Esophagus mucosa (tissue), 1 donor: ENCODE results near the gene RAB36. TPM values are rescaled to one million over a fixed set of nuclear protein-coding genes. Genes with fewer than 3 reads are reported as not detected.

Experiments used
- ATAC-seq: fragments of 200-7000 bp; cut with Tn5 transposase; one replicate; pipeline ENCODE4 v1.9.1; 2020
- total RNA-seq: library from RNA; stranded (reverse); gene quantifications from one replicate; pipeline ENCODE4 v1.2.4, GENCODE V29; 2023
- donor health status: DM: yes; HTN: yes; CAD: no.

RAB36 gene
- total RNA-seq, 1 donor from 2014 or later = 4.1 TPM

DNA sequence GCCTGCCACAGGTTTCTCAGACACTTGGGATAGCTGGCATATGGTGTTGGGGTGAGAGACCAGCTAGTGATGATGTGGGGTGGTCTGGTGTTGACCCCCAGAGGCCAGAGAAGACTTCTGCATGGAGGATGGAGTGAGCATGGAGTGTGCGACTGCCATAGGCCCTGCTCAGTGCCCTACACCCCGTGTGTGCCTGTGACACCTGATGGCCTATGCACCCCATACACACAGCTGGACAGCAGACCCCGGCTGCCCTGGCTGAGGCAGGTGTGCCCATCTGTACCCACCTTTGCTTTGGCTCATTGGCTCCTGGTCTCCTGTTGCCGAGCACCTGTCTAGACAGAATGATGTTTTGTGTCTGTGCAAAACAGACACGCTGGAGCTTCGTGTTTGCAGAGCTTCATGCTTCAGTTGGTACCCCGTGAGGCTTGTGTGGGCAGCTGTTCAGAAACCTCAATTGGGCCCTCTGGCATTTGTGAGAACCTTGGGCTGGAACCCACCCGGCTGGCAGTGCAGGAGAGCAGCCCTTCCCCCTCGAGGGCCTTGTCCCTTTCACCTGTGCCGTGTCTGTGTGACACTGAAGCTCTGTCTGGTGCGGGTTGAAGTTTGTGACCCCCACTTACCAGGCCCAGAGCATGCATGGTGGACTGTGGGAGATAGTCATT is 62.6 kb downstream of the RAB36 start:
- ATAC-seq = peak; percentile 8

DNA sequence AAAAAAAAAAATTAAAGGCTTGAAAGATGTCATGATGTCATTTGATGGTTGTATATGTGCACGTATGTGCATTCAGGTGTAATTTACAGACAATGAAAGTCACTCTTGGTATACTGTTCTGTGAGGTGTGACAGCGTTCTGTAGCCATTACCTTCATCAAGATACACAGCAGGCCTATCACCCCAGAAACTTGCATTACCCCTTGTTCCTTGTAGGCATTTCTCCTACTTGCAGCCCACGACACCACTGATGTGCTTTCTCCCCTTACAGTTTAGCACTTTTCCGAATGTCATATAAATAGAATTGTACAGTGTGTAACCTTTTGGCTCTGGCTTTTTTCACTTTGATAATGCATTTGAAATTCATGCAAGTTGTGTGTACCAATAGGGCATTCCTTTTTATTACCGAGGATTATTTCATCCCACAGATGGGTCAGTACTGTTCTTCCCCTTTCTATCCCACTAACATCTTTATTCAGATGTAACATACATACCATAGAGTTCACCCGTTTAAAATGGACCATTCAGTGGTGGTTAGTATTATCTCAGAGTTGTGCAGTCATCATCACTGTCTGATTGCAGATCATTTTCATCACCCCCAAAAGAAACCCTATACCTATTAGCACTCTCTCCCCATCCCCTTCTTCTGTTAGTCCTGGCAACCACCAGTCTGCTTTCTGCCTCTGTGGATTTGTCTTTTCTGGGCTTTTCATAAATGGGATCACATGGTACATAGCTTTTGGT is 65.3 kb downstream of the RAB36 start:
- ATAC-seq = no peak

DNA sequence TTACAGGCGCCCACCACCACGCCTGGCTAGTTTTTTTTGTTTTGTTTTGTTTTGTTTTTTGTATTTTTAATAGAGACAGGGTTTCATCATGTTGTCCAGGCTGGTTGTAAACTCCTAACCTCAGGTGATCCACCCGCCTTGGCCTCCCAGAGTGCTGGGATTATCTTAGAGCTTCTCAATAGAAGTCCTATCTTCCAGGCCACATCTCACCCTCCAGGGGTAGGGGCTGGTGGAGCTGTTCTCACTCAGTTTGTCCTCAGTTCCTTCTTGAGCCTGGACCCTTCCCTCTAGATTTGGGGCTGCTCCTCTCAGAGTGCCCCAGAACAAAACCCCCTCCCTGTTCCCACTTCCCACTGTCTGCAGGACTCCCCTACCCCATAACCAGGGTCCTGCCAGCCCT is 66.3 kb downstream of the RAB36 start:
- ATAC-seq = no peak

DNA sequence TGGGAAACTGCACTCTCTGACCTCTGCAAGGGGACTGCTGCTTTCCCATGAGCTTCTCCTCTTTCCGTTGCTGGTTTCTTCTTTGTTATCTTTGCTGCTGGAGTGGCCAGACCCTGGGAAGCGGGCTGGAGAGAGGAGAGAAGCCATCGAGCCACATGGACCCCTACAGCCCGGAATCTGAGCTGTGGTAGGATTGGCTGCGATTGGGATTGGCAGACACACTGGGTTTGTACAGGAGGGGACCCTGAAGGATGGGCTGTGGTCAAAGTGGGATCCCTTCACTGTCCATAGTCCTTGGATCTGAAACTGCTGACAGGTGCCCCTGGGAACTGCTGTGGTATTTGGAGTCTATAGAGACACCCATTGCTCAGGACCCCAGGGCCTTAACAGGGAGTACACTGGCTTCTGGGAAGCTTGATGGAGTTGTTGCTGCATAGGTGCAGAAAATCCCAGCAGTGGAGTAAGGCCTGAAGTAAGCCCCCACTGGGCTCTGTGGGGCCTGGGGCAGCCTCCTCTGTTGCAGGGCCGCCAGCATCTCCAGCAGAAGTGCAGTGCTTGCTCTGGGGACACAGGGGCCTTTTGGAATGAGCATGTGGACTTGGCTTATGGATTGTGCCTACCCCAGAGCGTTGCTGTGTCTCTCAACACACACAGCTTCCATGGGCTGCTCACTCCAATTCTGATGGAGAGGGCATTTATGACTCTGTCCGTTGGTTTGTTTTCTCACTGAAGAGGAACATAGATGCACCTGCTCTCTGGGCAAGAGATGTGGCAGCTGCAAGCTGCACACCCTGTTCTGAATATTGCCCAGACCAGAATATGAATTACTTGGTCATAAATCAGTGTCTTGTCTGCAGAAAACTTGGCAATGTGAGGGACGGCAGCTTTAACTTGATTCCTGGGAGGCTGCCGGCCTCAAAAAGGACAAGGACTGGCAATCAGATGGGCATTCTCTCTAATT is 67.1 kb downstream of the RAB36 start:
- ATAC-seq = no peak

DNA sequence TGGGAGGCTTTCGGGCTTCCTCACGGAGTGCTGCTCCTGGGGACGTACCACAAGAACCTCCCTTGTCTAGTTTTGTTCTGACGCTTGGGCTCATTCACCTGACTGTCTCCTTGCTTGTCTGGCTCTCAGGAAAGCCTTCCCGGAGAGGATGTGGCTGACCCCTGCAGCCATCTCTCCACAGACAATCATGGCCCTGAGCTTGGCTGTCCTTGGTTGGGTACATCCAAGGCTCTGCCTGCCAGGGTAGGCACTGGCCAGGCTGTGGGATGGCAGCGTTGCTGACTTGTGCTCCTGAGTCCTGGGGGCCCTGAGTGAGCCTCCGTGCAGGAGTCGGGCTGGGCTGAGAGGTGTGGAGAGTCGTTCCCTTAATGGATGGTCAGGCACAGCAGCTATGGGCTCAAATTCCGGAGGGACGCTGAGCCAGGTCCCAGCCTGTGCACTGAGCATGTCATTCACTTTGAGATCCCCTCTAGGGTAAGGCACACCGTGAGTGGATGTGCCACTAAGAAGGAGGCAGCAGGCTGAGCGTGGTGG is 67.8 kb downstream of the RAB36 start:
- ATAC-seq = peak; percentile 22

DNA sequence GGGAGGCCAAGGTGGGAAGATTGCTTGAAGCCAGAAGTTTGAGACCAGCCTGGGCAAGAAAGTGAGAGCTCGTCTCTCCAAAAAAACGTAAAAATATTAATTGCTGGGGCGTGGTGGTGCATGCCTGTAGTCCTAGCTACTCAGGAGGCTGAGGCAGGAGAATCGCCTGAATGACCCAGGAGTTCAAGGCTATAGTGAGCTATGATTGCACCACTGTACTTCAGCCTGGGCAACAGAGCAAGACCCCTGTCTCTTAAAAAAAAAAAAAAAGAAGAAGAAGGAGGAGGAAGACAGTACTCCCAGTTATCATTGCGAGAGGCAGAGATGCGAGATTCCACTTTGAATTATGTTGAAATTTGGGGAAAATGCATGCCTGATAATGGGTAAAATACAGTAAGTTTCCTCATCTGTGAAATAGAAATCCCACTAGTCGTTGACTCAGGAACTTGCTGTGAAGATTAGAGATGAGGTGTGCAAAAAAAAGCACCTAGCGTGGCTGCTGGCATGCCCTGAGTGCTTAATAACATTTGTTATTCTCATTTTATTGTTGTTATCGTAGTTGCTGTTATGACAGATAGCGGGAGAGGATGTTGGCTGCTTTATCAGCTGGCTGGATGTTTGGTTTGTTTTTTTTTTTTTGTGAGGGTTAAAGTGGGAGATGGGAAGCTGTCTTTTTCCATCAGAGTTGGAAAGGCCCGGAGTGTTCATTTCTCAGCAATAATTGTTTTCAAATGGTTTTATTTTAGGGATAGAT is 68.5 kb downstream of the RAB36 start:
- no peak for ATAC-seq

Other genes with a start within 250 kb of the RAB36 start
- gene GNAZ, start 75.0 kb upstream of the RAB36 start, total RNA-seq = 0.76 TPM
- gene RSPH14, start 3.5 kb upstream of the RAB36 start, total RNA-seq = not detected
- gene BCR, start 35.0 kb downstream of the RAB36 start, total RNA-seq = 39.7 TPM